GM21447 (cell line): Measurements from ENCODE around the gene CACNA2D3.

Experiments
- ATAC-seq: cut with Tn5 transposase; IDR thresholded peaks from one replicate; pipeline ENCODE4 v1.9.1; 2021; ENCODE audit not compliant: unreplicated experiment

The CACNA2D3 gene

GRCh38 chr3:54519493-54519892 lies 397.1 kb downstream of the CACNA2D3 start:
- ATAC-seq, result no peak

GRCh38 chr3:54520060-54520459 lies 397.7 kb downstream of the CACNA2D3 start:
- no peak for ATAC-seq

- no peak for ATAC-seq
These were observed 405.2 kb downstream of the CACNA2D3 start for GRCh38 chr3:54527521-54527920.

GRCh38 chr3:54527953-54528352 lies 405.6 kb downstream of the CACNA2D3 start:
- no peak for ATAC-seq

DNA sequence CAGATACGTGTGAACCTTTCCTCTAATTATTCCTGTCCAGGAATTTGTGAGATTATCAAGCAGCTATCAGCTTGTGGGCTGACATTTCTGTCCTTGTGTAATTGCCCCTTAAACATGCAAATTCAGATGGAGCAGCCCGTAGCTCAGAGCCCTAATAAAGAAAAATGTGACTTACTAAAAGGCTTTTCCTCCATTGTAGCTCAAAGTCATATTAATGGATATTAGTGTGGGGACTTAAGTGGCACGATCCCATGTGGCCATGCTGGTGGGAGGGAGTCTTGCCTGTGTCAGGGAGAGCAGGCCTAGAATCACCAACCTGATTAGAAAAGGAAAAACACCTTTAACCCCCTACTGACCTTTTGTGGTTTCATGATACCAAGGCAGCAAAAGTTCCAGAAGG lies 406.3 kb downstream of the CACNA2D3 start:
- ATAC-seq, result no peak

DNA sequence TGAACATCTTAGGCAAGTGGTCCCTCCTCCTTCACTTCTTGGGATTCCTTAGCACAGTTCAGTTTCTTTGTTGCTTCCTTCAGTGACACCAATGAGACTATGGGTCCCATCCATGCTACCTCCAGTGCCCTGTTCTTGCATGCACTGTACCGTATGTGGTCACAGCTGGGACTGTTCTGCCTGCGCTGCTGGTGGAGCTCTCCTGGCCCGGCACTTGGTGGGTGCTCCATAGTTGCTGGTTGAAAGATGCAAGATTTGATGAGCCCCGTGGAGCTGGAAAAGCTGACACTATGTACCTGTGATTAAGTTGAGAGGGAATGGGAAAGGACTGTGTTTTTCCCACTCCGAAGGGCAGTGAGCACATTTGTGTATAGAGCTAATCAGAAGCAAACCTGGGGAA lies 407.7 kb downstream of the CACNA2D3 start:
- ATAC-seq, result no peak

DNA sequence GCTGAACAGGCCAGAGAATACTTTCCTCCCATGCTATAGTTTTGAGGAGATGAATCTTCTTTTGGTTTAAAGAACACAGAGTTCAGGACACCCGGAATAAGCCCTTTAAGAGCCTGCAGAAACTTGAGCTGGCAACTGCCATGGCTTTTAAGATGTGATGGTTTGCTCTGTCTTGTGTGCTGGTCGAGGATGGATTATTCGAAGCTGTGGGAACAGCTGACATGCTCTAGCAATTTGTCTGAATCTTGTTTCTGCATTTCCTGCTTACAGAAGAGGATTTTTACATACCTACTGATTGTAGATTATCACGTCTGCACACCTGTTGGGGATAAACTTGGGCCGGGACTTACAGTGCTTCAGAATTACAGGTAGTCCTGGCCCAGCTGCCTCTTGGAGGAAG lies 408.6 kb downstream of the CACNA2D3 start:
- ATAC-seq, result no peak

- ATAC-seq, result no peak
These were observed 409.4 kb downstream of the CACNA2D3 start for GRCh38 chr3:54531741-54532140.

- no peak for ATAC-seq
These were observed 411.5 kb downstream of the CACNA2D3 start for GRCh38 chr3:54533856-54534255.

- no peak for ATAC-seq
These were observed 413.3 kb downstream of the CACNA2D3 start for GRCh38 chr3:54535619-54536018.

DNA sequence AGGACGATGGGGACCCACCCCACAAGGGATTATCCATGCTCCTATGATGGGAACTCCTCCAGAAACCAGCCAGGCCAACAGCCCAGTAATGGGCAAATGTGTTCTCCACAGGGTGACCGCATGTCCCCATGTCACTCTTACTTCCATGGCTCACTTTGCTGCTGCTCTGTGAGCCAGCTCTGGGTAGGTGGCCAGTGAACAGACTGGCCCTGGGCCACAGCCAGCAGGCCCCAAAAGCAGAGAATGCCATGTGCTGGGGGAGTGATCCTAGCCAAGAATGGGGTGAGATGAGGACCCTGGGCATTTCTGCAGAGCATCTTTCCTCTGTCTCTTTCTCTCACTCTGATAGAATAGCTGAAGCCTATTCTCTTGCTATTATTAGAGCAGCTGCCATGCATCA lies 414.1 kb downstream of the CACNA2D3 start:
- no peak for ATAC-seq

DNA sequence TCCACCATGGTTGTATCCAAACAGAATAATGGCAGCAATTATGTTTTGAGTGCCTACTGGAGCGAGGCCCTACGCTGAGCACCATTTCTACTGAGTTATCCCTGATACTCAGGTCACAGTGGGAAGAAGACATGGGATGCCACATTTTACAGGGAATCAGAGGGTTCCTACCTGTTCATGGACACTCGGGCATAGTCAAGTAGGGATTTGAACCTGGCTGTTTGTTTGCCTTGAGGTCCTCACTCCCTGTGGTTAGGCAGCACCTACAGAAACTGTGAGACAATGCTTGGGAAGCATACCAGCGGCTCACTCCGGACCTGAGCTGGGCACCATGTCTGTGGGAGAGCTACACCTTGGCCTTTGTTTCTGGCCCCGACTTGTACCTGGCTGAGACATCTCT lies 415.2 kb downstream of the CACNA2D3 start:
- ATAC-seq, result no peak

DNA sequence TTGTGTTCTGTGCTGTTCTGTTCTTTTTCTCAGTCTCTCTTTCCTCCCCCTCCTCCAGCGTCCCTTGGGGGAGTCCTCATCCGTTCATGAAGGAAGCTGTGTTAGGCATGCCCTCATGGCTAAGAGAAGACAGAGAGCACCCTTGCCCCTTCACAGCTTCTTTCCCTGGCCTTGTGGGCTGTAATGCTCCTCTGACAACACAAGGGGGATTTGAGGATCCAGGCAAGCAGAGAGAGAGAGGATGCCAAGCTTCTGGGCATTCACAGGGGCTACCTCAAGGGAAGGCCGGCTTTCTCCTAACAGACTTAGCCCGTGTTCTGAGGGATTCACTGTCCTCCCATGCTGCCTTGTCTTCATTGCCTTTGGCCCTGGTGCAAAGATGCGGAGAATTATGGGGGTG lies 416.0 kb downstream of the CACNA2D3 start:
- no peak for ATAC-seq

DNA sequence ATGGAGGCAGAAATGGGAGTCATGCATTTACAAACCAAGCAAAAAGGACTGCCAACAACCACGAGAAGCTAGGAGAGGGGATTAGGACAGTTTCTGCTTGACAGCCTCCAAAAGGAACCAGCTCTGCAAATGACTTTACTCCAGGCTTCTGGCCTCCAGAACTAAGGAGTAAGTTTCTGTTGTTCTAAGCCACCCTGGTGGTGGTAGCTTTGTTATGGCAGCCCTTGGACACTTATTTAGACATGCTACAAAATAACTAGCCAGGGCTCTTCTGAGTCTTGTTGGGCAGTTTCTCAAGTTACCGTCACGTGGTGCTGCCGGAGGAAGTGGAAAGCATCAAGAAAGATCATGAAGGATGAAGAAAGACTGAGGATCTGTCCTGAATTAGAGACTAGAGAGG lies 419.0 kb downstream of the CACNA2D3 start:
- ATAC-seq, result no peak

GRCh38 chr3:54543446-54543845 lies 421.1 kb downstream of the CACNA2D3 start:
- no peak for ATAC-seq

DNA sequence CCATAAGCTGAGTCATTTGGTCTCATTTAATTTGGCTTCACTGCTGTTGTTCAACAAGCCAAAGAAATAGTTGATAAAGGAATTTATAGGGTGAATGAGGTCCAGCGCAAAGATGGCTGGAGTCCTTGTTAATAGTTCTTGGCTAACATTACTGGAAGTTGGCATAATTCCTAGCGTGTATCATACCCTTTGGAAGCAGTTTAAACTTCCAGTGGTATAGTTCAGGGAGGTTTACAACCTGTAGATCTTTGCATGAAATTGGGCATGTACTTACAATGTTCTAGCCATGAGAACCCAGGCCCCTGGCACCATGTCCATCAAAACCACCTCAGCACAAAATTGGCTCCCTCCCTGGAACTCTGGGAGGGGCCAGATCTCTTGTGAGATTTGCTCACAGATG lies 424.7 kb downstream of the CACNA2D3 start:
- no peak for ATAC-seq

DNA sequence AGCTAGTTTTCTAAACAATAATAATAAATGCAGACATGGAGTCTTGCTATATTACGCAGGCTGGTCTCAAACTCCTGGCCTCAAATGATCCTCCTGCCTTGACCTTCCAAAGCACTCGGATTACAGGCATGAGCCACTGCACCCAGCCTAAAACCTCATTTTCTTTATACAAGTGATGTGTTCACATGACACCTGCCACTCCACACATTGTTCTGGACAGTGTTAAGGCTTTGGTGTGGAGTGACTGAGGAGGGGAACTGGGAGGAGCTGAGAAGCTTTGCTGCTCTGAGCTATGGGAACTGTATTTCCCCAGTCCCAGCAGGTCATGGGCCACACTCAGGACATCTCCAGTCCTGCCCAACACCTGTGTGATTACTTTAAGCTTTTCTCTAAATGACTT lies 425.5 kb downstream of the CACNA2D3 start:
- ATAC-seq, result no peak

- ATAC-seq, result no peak
These were observed 427.4 kb downstream of the CACNA2D3 start for GRCh38 chr3:54549607-54550220.

GRCh38 chr3:54550221-54550977 lies 428.0 kb downstream of the CACNA2D3 start:
- no peak for ATAC-seq

DNA sequence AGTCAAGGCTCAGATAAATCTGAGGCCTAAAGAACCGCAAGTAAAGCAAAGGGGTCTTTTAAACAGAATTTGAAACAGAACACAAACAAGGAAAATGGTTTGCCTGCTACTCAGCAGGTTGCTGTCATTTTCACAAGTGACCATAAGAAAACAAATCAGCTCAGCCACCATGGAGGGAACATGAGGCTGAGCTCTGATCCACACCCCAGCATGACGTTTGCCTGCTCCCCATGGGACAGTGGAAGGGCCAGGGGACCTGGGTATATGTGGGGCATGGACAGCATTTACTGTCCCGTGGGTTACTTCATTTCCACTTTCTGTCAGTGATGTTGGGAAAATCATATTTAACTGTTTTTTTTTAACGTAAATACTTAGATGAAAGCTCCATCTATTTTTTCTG lies 434.3 kb downstream of the CACNA2D3 start:
- ATAC-seq, result no peak

- ATAC-seq, result no peak
These were observed 435.4 kb downstream of the CACNA2D3 start for GRCh38 chr3:54557538-54558428.
